ENCODE measurements around the gene AUNIP. TPM values are rescaled to one million over a fixed set of nuclear protein-coding genes. Genes with fewer than 3 reads are reported as not detected.

The AUNIP gene
- total RNA-seq, 4 donors from 2014 or later = 0.68 TPM; not detected in 3

DNA sequence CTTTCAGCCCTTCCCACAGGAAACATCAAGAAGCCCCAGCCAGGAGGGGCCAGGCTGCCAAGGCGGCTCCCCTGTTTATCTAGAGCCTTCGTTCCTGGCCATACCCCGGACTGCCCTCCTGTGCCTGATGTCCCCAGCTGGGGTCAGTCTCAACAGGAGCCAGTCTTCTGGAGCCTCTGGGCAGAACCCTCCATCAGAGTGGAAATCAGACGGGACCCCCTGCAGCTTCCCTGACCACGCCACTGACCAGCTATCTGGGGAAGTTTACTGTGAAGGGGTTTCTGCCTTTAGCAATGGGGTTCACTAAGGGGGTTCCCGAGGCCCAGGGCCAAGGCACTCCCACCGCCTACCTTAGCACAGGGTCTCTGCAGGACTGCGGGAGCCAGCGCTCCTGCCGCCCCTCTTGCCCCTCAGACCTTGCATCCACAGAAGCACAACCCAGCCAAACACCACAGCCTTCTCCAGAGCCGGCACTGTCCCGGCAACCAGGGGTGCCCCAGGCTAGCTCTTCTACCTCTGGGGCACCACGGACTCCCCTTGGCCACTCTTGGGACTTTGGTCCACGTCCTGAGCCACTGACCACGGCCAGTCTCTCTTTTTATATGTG lies 43.0 kb downstream of the AUNIP start:
- TF ChIP-seq POLR2A (IDR thresholded peaks at IDR 0.05) = no peak
- TF ChIP-seq, protein P1, sequence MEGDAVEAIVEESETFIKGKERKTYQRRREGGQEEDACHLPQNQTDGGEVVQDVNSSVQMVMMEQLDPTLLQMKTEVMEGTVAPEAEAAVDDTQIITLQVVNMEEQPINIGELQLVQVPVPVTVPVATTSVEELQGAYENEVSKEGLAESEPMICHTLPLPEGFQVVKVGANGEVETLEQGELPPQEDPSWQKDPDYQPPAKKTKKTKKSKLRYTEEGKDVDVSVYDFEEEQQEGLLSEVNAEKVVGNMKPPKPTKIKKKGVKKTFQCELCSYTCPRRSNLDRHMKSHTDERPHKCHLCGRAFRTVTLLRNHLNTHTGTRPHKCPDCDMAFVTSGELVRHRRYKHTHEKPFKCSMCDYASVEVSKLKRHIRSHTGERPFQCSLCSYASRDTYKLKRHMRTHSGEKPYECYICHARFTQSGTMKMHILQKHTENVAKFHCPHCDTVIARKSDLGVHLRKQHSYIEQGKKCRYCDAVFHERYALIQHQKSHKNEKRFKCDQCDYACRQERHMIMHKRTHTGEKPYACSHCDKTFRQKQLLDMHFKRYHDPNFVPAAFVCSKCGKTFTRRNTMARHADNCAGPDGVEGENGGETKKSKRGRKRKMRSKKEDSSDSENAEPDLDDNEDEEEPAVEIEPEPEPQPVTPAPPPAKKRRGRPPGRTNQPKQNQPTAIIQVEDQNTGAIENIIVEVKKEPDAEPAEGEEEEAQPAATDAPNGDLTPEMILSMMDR (IDR thresholded peaks at IDR 0.05) = no peak
- intact Hi-C loops (cut with DNase I; ENCODE audit: low total_unique reads) = loop anchor here (10.0 kb wide), 1 partner anchor 61 kb away; no protein-coding TSS in a partner anchor

DNA sequence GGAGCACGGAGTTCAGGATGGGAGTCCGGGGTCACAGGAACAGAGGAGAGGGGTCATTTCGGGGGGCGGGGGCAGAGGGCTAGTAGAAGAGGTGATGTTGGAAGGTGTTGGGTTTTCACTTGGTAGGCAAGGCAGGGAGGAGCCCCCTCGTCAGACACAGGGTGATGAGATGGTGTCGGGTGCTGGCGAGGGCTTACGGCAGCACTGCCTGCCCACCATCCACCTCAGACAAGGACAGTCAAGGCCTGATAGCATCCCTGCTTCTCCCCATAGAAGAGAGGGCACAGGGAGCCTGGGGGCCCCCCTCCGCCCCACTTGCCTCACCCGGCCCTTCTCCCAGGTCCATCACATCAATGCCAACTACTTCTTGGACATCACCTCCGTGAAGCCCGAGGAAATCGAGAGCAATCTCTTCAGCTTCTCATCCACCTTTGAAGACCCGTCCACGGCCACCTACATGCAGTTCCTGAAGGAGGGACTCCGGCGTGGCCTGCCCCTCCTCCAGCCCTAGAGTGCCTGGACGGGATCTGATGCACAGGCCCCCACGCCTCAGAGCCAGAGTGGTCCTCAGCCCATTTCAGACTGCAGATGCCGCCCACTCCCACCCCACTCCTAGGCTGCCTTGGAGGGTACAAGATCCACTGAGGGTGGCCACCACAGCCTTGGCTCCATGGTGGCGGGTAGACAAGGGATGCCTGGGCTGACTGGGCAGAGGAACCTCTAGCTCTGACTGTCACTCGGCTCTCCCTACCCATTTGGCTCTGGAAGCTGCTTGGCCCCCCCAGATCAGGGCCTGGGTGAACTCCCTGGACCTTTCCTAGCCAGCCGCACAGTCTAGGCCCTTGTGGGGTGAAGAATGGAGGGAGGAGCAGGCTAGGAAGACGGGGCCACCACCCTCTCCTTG lies 43.8 kb downstream of the AUNIP start:
- no peak overlapping the region for H3K4me3 ChIP-seq (ENCODE audit: low read depth, poor library complexity, severe bottlenecking)

More for the DNA sequence above, 43.0 kb downstream of the AUNIP start:
- 84 to 88% methylated on average over 15 of the region's 15 CpGs for WGBS, 2 donors
- H3K4me3 ChIP-seq (ENCODE audit: low read depth, poor library complexity, severe bottlenecking) = no peak overlapping the region
- peak in 1 of 2 donors; percentile 81 for DNase-seq (ENCODE audit: low spot score in 2 of 2)

DNA sequence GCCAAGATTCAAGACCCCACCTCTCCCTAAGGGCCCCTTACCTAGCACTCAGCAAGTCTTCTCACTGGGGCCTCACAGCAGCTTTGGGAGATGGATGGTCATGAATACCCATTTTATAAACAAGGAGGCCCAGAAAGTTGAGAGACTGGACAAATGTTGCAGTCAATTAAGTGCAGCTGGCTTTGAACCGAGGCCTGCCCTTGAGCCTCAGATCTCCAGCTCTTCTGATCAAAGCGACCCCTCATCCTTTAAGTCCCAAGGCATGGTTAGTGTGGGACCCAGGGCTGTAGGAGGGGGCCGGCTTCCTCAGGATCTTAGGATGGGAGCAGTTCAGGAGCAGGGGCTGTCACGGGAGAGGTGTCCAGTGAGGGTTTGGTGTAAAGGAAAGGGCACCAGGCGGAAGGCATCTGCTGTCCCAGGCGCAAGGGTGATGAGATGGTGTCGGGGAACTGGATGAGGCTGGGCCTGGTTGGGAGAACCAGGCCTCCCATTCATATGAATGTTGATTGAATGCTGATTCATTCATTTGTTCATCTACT lies 44.6 kb downstream of the AUNIP start:
- WGBS, 2 donors = 89 to 92% methylated on average over 7 of the region's 7 CpGs
- intact Hi-C loops (cut with DNase I; ENCODE audit: low total_unique reads) = loop anchor here (5.0 to 10.0 kb wide), 2 partner anchors 60 to 207 kb away; no protein-coding TSS in a partner anchor
- peak in 1 of 2 donors; percentile 65 for DNase-seq (ENCODE audit: low spot score in 2 of 2)
- H3K4me3 ChIP-seq (ENCODE audit: low read depth, poor library complexity, severe bottlenecking) = no peak overlapping the region
- TF ChIP-seq POLR2A (IDR thresholded peaks at IDR 0.05) = no peak
- TF ChIP-seq, protein P1 (IDR thresholded peaks at IDR 0.05) = no peak

More for the DNA sequence above, 43.8 kb downstream of the AUNIP start:
- TF ChIP-seq POLR2A (IDR thresholded peaks at IDR 0.05) = no peak
- TF ChIP-seq, protein P1 (IDR thresholded peaks at IDR 0.05) = no peak
- peak in 1 of 2 donors; percentile 83 for DNase-seq (ENCODE audit: low spot score in 2 of 2)
- WGBS, 2 donors = 84 to 87% methylated on average over 24 of the region's 24 CpGs
- intact Hi-C loops (cut with DNase I; ENCODE audit: low total_unique reads) = loop anchor here (10.0 kb wide), 1 partner anchor 61 kb away; no protein-coding TSS in a partner anchor

DNA sequence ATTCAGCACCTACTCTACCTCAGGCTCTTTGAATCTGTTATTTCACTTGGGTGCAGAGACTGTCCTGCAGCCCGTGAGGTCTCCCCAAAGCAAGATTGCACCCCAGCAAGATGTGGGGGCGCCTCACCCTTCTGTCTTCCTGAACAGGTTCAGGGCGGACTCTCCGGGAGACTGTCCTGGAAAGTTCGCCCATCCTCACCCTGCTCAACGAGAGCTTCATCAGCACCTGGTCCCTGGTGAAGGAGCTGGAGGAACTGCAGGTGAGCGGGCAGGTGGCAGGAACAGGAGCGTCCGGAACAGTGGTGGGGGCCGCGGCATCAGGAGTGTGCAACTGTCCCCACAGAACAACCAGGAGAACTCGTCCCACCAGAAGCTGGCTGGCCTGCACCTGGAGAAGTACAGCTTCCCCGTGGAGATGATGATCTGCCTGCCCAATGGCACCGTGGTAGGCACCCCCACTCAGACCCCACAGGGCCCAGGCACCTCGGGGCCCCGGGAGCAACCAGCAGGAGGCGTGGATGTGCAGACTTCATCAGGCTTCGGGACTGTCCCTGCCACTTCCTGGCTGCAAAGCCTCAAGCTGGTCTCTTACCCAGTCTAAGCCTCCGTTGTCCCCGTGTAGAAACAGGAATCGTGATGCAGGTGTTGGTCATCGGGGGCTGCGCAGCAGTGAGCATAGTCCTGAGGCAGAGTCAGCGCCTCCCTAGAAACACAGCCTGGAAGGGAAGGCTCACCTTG lies 45.4 kb downstream of the AUNIP start:
- TF ChIP-seq POLR2A (IDR thresholded peaks at IDR 0.05) = no peak
- TF ChIP-seq, protein P1 (IDR thresholded peaks at IDR 0.05) = no peak
- intact Hi-C loops (cut with DNase I; ENCODE audit: low total_unique reads) = loop anchor here (5.0 to 10.0 kb wide), 2 partner anchors 59 to 207 kb away; no protein-coding TSS in a partner anchor
- DNase-seq (ENCODE audit: low spot score in 2 of 2) = peak in 1 of 2 donors; percentile 82
- 85 to 94% methylated on average over 19 to 24 of the region's 24 CpGs for WGBS, 2 donors
- H3K4me3 ChIP-seq (ENCODE audit: low read depth, poor library complexity, severe bottlenecking) = no peak overlapping the region

DNA sequence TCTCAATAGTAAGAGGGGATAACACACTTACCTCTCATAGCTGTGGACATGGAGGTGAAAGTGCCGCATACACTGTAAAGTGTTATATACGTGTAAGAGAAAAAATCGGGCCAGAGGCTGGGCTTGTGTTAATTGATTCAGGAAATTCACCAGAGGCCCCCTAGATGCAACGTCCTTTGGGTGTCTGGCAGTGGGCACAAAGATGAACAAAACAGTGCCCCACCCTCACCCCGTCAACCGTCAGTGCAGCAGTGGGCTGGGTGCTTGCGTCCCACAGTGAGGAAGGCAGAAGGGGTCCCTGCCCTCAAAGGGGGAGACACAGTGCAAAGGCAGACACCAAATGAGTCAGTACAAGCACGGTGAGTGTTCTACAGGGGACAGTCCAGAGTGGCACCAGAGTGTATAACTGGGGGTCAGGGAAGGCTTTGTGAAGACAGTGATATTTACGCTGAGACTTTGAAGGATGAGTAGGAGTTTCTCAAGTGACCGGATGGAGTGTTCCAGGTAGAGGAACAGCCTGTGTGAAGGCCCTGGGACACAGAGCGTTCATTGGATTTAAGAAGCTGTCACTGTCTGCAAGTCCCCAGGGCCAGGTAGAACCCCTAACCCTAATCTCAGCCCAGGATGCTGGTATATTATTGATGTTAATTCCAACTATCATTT lies 46.1 kb downstream of the AUNIP start:
- no peak overlapping the region for H3K4me3 ChIP-seq (ENCODE audit: low read depth, poor library complexity, severe bottlenecking)
- DNase-seq (ENCODE audit: low spot score in 2 of 2) = peak in 1 of 2 donors; percentile 70
- TF ChIP-seq POLR2A (IDR thresholded peaks at IDR 0.05) = no peak
- TF ChIP-seq, protein P1 (IDR thresholded peaks at IDR 0.05) = no peak
- 80 to 83% methylated on average over 11 of the region's 11 CpGs for WGBS, 2 donors
- intact Hi-C loops (cut with DNase I; ENCODE audit: low total_unique reads) = loop anchor here (5.0 to 10.0 kb wide), 2 partner anchors 58 to 206 kb away; no protein-coding TSS in a partner anchor

Data from lower leg skin (tissue), 4 donors.